NOMO-1 treated with DMSO at 0.1 percent for 48 hours (cell line): Measurements from ENCODE around the gene TMEM117.
A peak's percentile ranks its signal among the peaks of the same experiment; 100 is the strongest.
"Not testable (repeated sequence)": the region's sequence is repeated elsewhere in the genome, so short reads cannot be mapped to it uniquely, and the experiment has no call there.

ENCODE experiments used
- DNase-seq: peaks from one replicate; lab custom pipeline; 2025; ENCODE audit not compliant: unreplicated experiment; lab: John Stamatoyannopoulos, UW

TMEM117 gene

DNA sequence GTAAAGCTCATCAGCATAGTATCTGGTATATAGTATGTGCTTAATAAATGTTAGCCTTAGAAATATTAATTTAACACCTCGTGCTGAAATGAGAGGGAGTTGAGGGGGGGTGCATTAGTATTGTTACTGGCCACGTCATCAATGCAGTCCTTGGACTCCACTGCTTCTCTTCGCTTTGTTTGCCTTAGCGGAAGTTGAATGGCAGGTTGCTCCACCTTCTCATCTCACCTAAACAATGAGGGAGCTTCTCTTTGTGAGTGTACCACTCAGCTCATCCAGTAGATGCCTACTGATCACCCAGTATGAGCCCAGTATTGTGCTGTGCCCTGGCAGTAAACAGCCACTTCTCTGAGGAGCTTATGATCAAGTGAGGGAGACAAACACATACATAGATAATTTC lies 4.5 kb downstream of the TMEM117 start:
- no peak for DNase-seq

DNA sequence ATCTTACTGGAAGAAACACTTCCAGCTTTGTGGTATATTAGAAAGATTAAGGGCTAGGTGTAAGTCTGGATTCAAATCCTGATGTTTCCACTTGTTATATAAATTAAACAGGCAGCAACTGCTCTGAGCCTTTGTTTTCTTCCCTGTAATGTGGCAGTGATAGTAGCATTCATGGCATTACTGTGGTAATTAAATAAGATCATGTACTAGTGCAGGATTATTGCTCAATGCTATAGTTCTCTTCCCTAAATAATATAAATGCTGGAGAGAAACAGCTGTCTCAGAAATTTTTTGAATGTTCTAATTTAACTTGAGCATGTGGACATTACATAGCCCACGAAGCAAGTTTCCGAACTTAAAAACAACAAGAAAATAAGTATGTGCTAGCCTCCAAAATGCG lies 5.4 kb downstream of the TMEM117 start:
- no peak for DNase-seq

DNA sequence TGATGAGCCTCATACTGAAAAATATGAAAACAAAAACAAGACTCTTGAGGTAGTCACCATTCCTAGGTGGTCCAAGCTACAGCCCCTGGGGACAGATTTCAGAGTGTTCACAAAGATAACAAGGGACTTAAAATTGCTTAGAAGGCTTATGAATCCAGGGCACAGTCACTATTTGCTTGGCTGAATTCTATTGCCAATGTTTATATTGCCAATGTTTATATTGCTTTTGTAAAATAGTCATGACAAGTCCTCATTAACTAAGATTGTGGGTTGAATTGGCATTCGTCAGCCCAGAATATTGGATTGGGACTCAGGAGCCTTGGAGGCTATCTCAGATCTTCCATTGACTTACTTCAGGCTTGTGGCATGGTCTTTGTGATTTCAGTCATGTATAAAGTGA lies 6.4 kb downstream of the TMEM117 start:
- DNase-seq: no peak

DNA sequence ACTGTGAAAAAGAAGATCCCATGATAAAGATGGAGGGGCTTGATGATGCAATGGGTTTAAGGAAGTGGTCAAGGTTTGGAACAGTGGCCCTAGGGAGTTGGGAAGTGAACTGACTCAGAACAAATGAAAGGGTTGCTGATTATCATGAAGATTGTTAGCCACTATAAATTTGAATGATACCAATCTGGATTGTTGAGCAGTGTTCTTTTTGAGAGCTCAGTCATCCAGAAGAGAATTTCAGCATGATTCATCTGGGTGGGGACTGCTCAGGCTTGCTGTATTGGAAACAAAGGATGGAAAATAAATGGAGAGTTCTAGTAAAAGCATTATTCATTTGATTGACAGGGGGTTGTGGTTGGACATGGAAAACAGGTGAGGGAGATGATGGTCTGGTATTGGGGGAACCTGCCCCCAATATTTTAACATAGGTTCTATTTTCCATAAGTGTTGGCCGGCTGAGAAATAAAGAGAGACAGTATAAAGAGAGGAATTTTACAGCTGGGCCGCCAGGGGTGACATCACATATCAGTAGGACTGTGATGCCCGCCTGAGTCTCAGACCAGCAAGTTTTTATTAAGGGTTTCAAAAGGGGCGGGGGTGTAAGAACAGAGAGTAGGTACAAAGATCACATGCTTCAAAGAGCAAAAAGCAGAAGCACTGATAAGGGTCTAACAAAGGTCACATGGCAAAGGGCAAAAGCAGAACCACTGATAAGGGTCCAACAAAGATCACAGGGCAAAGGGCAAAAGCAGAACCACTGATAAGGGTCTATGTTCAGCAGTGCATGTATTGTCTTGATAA lies 11.7 kb downstream of the TMEM117 start:
- DNase-seq: not testable (repeated sequence)

DNA sequence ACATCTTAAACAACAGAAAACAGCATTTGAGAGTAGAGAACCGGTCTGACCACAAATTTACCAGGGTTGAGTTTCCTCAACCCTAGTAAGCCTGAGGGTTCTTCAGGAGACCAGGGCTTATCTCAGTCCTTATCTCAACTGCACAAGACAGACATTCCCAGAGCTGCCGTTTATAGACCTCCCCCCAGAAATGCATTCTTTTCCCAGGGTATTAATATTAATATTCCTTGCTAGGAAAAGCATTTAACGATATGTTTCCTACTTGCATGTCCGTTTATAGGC lies 12.3 kb downstream of the TMEM117 start:
- DNase-seq: no peak

DNA sequence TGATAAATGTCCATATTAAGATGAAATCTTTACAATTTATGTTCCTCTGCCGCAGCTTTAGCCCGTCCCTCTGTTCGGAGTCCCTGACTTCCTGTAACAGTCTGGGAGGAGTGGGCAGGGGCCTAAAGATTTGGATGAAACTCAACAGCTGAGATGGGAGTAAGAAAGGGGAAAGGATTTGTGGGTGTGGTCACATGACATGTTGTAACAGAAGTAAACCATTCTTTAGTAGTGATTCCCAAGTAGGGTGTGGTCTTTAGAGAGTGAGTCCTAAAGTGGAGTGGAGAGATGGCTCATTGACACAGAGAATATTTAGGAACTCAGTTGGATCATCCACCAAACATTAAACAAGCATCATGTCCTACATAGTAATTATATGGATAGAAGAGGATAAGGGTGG lies 12.9 kb downstream of the TMEM117 start:
- no peak for DNase-seq

DNA sequence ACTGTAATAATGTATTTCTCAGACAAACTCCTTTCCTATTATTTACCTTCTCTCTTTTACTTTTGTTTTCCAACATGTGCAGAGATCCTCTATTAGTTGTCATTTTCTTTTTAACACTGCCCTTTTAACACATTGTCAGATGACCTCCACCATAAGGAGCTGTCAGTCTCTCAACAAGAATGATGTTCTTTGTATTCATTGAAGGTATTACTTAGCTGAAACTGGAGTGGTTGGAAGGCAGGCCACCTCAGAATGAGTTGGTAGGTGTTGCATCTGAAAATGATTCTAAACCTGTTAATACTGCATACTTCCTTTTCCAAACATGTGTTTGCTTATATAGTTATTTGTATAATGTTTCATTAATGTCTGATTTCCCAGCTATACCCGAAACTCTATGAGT lies 16.9 kb downstream of the TMEM117 start:
- no peak for DNase-seq

DNA sequence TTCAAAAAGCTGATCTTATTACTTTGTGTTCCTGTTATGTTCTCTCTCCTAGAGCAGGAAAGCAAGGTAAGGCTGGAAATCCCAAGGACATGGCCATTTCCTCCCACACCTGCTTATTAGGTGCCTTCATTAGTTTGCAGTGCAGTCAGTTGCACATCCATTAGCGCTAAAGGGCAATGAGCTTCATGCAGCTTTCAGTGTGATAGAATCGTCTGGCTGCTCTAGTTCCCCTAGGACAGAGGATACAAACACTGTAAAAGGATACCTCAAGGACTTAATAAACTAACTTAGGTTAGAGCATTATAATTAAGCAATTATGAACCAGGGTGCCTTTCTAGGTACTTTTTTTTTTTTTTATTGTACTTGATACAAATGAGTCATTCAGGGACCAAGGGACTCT lies 21.1 kb downstream of the TMEM117 start:
- DNase-seq: no peak

DNA sequence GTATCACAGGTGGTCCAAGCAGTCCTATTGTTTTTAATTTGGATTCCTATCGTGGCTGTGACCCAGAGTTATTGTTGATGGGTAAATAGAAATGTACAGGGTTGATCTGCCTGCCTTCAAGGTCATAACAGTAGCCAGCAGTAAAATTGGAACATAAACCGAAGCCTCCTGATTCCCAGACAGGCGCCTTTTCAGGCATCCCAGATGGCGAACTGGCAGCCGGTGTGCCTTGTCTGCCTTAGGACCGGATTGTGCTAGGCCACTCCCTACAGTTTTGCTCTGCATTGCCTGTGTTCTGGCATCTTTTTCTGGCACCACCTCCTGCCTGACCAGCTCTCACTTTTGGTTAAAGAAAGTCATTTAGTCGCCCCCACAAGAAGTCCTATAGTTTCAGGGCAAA lies 22.2 kb downstream of the TMEM117 start:
- DNase-seq: no peak

DNA sequence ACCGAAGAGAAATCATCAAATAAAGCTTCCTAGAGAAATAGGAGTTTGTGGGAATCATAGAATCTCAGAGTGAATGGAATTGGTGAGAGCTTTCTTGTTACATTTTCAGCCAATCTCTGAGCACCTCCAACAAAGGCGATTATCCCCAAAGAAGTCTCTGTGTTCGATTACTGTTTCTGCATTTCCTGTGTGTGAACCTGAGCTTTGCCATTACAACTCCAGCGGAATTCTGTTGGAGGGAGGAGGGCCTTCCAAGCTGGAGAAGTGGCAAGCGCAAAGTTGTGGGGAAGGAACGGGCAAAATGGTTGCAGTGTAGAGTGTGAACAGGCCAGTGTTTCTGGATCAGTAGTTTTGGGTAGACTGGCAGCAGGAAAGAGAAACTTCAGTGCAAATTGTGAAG lies 23.1 kb downstream of the TMEM117 start:
- no peak for DNase-seq

DNA sequence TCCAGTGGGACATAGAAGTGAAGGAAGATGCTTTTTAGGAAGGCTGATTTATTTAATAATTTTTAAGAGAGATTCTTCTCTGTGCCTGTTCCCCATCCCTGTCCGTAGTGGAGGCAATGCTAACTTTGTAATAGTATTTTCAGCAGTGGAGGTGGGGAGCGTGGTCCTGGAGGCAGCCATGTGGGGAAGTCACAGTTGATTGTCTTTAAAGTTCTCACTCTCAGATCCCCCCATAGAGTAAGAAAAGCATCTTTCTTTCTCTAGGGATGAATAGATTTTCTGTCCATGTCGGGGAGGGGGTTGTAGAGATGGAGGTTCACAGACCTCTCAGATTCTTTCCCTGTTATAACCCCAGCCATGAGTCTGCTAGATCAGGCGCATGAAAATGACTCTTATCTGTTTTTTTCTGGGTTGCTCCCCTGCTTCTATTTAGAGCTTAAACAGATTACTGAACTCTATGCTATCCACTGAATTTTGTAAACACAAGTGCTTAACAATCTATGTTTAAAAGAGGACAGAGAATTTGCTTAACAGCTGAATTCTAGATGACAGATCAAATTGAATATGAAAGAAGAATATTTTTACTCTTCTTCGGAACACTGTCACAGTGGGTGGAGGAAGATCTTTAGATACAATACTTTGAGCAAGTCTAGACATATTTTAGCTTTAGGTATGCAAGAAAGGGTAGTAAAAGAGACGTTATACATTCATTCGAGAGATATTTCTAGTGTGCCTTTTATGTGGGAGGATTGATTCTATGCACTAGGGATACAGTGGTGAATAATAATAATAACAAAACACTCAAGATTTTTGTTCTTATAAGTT lies 25.3 kb downstream of the TMEM117 start:
- no peak for DNase-seq

DNA sequence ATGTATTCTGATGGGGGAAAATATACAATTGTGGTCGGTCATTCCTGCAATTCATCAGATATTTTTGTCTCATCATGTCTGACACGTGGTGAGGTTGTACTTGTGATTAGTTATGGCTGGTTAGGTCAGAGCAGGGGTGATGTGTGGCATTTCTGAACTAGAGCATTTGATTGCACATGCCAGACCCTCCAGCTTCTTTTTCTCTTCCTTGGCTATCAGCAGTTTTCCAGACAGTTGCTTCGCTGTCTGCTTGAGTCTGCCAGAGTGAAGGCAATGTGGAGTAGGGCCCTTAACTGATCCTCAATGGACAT lies 25.9 kb downstream of the TMEM117 start:
- no peak for DNase-seq

DNA sequence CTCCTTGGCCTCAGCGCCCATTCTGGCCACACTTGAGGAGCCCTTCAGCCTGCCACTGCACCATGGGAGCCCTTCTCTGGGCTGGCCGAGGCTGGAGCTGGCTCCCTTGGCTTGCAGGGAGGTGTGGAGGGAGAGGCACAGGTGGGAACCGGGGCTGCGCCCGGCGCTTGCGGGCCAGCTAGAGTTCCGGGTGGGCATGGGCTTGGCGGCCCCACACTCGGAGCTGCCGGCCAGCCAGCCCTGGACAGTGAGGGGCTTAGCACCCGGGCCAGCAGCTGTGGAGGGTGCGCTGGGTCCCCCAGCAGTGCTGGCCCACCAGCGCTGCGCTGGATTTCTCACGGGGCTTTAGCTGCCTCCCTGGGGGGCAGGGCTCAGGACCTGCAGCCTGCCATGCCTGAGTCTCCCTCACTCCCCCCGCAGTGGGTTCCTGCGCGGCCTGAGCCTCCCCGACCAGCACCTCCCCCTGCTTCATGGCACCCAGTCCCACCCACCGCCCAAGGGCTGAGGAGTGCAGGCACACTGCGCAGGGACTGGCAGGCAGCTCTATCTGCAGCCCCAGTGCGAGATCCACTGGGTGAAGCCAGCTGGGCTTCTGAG lies 28.0 kb downstream of the TMEM117 start:
- no peak for DNase-seq

DNA sequence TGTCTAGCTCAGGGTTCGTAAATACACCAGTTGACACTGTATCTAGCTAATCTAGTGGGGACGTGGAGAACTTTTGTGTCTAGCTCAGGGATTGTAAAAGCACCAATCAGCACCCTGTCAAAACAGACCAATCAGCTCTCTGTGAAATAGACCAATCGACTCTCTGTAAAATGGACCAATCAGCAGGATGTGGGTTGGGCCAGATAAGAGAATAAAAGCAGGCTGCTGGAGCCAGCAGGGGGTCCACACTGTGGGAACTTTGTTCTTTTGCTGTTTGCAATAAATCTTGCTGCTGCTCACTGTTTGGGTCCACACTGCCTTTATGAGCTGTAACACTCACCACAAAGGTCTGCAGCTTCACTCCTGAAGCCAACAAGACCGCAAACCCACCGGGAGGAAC lies 28.7 kb downstream of the TMEM117 start:
- not testable (repeated sequence) for DNase-seq

DNA sequence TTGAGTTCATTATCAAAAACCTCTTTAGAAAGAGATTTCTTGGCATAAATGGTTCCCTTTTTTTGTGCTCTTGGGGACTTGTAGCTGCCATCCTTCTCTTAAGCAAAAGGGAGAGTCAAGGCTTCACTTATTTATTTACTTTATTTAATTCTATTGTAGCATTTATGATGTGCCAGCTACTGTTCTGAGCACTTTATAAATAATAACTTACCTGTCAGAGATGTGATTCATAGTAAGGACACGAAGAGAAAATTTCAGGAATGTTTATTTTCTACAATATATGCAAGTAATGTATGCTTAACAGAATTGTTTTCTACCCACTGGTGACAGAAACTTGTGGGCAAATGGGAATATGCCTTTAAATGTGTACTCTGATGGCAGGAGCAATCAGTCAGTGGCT lies 33.3 kb downstream of the TMEM117 start:
- no peak for DNase-seq

DNA sequence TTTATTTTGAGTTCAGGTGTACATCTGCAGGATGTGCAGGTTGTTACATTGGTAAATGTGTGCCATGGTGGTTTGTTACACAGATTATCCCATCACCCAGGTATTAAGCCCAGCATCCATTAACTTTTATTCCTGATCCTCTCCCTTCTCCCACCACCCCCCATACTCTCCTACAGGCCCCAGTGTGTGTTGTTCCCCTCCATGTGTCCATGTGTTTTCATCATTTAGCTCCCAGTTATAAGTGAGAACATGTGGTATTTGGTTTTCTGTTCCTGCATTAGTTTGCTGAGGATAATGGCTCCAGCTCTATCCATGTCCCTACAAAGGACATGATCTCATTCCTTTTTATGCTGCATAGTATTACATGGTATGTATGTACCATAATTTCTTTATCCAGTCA lies 33.9 kb downstream of the TMEM117 start:
- DNase-seq: not testable (repeated sequence)

DNA sequence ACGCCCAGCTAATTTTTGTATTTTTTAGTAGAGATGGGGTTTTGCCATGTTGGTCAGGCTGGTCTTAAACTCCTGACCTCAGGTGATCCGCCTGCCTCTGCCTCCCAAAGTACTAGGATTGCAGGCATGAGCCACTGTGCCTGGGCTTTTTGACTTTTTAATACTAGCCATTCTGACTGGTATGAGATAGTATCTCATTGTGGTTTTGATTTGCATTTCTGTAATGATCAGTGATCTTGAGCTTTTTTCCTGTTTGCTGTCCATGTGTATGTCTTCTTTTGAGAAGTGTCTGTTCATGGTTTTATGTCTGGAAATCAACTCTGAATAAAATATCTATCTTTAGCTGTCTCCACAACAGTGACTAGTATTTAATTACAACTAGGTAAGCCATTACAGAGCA lies 35.4 kb downstream of the TMEM117 start:
- DNase-seq: not testable (repeated sequence)

DNA sequence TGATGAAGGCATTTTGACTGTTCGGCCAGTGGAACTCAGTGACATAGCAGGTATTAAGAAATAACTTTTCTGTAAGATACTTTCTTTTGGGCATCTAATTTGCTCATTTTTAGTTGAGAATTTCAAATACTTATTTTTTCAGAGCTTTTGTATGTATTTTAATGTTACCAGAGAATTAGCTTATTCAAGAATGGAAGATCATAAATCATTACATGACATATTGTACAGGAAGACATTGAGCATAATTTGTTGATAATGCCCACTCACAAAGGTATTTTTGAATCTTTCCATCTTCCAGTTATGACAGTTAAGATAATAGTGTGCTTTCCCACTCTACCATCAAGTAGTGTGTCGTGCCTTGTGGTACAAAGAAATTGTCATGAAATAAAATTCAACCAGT lies 36.5 kb downstream of the TMEM117 start:
- no peak for DNase-seq

DNA sequence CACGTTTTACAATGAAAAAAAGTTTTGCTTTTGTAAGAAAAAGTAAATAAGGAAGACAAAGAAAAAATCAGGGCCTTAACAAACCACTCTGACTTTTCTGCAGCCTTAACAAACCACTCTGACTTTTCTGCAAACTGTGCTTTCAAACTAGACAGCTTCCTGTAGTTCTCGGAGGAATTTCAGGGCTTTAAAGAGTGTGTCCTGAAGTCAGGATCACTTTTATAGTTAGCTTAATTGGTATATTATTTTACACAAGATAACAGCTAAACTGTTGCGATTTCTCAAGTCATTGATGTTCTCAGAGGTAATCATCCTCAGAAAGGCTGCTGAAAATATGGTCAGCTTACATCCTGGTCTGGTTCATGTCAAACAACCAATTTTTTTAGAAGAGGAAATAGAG lies 42.2 kb downstream of the TMEM117 start:
- DNase-seq: no peak

DNA sequence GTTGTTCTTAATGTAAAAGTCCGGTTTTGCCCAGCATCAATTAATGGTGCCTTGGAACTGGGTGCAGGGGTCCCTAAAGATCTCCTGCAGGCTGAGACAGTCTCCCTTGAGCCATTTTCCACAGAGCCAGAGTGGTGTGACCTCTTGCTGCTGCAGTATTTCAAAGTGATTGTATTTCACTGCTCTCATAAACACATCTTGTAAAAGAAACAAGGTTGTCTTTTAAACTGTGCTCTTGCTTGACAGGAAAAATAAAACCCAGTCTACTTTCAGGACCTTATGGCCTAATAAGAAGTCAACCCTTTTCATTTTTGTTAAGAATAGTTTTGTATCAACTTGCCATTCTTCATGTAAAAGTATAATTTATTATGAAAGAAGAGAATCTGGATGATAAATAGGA lies 44.7 kb downstream of the TMEM117 start:
- DNase-seq: no peak

DNA sequence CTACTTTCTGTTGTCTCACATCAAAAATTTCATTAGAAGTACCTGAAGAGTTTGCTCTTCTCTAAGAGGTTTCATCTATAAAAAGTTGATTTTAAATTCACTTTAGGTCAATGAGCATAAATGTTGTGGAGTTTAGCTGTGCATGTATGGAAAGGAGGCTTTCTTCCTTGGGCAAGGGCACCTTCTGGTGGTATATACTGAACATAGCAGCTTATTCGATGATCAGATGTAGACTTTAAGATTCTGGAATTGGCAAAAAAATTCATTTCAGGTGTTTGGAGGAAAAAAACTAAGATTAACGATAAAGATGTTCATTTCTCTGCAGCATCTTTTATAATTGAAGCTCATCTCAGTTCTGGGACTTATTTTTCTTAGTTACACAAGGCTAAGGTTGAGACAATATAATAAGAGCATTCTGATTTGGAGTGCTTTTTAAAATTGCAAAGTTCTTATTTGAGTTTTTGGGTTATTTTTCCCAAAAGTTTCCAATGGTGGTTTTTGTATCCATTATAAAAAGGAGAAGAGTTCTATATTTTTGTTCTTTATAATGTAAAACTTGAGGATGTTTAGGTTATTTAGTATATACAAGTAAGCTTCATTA lies 46.8 kb downstream of the TMEM117 start:
- peak; percentile 68 for DNase-seq

DNA sequence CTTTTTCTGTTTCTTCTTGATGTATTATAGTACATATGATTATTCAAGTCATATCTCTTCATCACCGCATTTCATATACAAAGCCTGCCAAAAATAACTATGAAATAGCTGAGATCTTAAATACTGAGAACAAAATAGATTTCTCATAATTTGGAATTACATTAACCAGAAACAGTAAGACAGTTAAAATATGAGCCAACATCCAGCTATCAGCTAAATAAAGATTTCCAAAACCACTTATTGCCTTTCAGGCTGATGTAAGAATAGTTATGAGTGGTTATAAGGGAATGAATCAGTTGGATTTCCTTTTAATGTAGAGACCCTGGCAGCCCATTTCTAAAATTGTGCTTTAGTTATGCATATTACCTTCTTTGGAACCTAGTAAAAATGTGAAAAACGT lies 47.4 kb downstream of the TMEM117 start:
- no peak for DNase-seq
